Measurements from ENCODE around the gene KCNJ10.
A peak's percentile ranks its signal among the peaks of the same experiment; 100 is the strongest.
"Not testable (repeated sequence)": the region's sequence is repeated elsewhere in the genome, so short reads cannot be mapped to it uniquely, and the experiment has no call there.

The KCNJ10 gene

DNA sequence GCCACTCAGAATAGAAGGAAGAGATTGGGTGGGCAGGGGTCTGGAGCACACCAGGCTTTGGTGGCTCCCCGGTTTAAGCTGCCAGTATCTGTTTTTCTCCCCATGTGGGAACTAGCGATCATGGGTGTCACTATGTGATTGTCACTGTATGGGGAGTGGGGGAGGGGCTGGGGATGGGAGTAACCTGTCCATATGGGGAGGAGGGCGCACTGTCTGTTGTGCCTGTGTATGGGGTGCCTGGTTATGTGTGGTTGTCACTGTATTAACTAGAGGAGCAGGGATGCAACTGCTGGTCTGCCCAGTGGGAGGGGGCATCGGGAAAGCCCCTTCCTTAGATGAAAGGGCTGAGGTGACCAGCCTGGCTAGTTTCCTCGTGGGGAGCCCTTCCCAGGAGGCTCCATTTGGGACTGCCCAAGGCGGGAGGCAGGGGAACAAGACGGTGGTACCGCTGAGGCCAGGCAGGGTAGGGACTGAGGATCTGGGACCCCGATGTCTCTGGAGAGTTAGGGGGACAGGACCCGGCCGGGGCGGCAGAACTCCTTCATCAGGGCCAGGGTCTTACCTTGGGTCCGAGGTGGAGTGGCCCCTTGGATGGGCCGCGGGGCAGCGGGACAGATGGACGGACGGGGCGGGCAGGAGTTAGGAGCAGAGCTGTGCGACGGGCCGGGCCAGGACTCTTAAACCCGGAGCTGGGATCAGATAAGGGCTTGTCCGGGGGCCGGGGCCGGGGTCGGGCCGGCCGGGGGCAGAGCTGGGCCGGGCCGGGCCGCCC, at the start of gene KCNJ10:
Gene KCNJ10 (minus strand): TSS at position 701 of the 772 bp plus-strand sequence. CDS start 27,628 bp downstream, outside the sequence.
- no peak for DNase-seq (ENCODE audit: low spot score)

DNA sequence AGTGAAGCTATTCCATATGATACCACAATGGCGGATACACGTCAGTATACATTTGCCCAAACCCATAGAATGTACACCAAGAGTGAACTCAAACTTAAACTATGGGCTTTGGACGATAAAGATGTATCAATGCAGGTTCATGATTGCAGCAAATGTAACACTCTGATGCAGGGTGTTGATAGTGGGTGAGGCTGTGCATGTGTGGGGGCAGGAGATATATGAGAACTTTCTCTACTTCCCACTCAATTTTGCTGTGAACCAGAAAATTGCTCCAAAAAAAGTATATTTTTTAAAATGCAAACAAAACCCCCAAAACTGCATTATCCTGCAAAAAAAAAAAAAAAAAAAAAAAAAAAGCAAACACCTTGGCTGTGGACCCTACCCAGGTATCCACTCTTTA, 49.0 kb upstream of the KCNJ10 start:
- no peak for DNase-seq (ENCODE audit: low spot score)

DNA sequence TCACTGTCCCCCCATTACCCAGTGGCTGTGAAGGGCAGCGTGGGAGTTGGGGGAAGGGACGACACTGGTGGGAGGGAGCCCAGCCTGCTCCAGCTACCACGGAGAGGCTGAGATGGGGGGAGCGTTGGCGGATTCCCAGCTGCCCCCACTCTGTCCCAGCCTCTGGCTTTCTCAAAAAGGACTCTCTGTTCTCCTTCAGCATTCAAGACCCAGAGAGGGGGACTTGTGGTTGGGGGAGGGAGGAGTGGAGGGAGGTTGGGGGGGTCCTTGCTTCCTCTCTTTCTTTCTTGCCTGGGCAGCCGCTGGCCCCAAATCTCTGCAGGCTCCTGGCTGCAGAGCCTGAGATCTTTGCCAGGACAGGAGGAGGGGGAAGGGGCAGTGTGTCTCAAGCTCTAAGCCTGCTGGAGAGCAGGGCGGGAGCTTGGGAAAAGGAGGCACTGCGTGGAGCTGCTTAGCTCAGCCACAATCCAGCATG, 47.8 kb upstream of the KCNJ10 start:
- DNase-seq (ENCODE audit: low spot score): no peak

DNA sequence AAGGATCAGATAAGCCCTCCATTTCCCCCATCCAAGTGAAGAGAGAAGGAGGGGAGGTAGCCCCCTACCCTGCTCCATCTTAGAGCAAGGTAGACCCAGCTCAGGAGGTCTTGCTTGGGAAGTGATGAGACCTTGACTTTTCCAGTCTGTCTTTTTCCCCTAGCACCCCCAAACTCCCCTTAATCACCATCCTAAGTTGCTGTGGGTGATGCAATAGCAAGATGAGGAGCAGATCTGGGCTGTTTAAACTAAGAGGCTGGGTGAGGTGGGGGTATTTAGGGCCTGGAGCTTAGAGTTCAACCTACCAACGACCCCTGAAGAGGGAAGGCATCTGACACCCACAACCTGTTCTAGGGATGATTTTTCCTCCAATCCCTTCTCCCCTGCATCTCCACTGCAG, 47.3 kb upstream of the KCNJ10 start:
- DNase-seq (ENCODE audit: low spot score): no peak

DNA sequence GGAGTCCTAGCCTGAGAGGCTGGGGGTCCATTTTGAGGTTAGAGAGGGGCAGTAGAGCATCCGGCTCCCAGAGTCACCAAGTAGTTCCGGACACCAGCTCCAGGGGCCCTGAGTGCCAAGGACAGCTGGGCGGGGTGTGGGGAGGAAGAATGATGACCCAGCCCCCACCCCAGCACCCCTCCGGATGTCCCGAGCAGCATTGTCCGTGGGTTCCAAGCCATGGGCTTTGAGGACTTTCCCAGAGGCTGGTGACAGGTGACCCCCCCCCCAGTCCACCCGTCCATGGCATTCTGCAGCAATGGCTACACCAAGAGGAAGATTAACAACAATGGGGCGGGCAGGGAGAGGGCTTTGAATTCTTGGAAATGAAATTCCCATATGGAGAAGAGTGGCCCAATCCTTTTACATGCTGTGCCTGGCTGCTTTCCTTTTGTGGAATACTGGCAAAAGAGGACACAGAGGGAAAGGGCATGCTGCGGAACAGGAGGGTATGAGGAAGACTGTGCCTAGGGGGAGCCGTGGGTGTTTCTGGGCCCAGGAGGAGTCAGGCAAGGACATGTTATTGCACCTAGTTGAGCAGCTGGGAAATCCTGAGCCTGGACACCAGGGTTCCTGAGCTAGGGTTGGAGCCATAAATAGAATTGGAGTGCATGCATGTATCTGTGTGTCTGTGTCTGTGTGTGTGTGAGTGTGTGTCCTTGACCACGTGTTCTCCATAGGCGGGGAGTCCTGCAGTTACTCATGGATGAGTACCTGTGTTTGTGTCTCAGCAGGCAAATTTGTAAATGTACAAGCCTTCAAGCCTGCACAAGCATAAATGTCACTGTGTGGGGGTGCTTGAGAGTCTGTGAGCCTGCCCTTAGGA, 46.6 kb upstream of the KCNJ10 start:
- DNase-seq (ENCODE audit: low spot score): no peak

DNA sequence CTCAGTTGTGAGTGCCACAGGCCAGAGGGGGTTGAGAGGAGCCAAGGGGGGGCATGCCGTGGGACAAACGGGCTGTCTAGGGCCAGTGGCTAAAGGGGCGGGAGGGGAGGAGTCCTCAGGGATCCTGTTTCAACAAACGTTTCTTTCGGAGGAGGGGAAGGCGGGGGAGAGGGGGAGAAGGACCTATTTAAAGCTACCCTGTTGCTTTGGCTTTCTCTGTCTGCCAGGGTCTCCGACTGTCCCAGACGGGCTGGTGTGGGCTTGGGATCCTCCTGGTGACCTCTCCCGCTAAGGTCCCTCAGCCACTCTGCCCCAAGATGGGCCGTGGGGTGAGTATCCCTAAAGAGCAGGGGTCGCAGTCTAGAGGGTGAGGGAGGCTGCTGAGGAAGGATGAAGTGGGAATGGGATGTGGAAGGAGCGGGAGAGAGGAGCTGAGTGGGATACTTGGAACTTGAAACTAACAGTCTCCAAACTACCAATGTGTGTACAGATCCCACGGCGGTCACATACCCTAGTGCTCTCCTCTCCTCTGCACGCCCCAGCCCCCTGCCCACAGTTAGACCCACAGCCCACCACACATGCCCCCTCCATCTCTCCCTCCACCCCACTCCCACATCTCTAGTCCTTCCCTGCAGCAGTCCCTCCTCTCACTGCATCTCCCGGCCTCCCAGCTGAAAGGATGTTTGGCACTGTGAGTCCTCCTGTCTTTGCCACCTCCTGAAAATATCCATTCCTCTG, 45.8 kb upstream of the KCNJ10 start, which contains the start of gene ATP1A2:
Gene ATP1A2 (plus strand): TSS at position 215 of the 738 bp plus-strand sequence. CDS start 103 bp downstream, at position 318.
- no peak for DNase-seq (ENCODE audit: low spot score)

DNA sequence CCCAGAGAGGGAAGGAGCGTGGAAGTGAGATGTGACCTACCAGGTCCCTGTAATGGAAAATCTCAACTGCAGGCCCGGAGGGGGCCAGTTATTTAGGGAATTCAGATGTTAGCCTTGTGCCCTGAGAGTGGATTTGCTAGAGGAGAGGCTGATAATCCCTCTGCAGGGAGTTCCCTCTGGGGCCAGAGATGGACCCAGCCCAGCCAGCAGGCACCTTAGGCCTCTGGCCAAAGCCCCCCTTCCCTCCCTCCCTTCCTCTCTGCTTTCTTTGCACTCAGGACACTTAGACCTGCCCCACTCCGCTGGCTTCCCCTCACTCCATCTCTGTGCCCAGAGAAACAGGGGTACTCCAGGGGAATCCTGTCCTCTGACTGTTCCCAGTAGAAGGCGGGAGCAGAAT, 44.1 kb upstream of the KCNJ10 start:
- no peak for DNase-seq (ENCODE audit: low spot score)

DNA sequence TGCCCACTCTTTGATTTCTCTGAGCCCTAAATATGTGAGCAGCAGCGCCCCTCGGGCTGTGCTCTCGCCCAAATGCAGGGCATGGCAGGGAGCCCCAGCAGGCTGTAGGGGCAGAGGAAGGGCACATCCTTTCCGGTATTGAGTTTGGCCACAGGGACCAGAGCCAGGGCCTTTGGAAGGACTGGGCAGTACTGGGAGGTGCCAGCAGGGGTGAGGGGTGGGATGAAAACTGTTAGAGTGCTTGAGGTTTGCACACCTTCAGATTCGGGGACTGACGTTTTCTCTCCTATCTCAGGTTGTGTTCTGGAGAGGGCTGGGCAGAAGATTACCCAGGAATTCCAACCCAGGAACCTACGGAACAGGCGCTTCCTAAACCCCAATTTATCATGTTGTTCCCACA, 43.4 kb upstream of the KCNJ10 start:
- no peak for DNase-seq (ENCODE audit: low spot score)

DNA sequence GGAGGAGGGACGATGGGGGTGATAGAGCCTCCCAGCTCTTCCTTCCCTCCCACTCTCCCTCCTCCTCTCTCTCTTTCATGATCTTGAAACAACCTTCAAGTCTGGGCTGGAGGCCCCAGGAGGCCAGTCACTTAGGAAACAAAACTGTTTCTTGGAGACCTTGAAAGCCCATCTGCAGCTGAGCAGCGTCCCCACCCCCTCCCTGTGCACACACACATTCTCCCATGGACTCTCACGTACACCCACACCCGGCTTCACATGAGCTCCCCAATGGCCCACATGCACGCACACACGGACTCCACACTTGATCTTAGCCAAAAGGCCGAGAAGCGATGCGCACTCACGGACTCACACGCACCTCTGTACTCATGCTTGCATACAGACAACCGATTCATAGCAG, 42.4 kb upstream of the KCNJ10 start:
- no peak for DNase-seq (ENCODE audit: low spot score)

DNA sequence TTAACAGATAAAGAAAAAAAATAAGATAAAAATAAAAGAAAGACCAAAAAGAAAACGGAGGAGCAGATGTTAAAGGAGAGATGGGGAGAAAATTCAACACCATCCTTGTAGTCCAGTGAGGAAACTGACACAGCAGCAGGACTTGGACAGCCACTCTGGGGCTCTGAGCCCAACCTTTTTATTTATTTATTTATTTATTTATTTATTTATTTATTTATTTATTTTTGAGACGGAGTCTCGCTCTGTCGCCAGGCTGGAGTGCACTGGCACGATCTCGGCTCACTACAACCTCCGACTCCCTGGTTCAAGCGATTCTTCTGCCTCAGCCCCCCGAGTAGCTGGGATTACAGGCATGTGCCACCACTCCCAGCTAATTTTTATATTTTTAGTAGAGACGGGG, 41.5 kb upstream of the KCNJ10 start:
- DNase-seq (ENCODE audit: low spot score): not testable (repeated sequence)

DNA sequence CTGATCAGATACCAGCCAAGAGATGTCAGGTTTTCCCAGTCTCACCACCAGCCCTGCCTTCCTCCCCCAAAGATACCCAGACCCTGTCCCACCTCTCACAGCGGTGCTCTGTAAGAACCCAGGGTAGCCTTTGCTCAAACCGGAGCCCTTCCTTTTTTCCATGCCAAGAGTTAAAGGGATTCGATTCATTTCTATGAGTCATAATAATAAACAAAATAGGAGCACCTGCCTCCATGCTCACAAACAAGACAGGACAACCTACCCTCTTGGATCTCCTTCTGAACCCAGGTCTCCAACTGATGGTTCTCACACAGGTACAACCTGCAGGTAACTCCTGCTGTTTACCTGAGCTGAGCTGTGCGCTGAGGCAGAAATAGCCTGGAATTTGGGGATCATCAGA, 39.7 kb upstream of the KCNJ10 start:
- no peak for DNase-seq (ENCODE audit: low spot score)

DNA sequence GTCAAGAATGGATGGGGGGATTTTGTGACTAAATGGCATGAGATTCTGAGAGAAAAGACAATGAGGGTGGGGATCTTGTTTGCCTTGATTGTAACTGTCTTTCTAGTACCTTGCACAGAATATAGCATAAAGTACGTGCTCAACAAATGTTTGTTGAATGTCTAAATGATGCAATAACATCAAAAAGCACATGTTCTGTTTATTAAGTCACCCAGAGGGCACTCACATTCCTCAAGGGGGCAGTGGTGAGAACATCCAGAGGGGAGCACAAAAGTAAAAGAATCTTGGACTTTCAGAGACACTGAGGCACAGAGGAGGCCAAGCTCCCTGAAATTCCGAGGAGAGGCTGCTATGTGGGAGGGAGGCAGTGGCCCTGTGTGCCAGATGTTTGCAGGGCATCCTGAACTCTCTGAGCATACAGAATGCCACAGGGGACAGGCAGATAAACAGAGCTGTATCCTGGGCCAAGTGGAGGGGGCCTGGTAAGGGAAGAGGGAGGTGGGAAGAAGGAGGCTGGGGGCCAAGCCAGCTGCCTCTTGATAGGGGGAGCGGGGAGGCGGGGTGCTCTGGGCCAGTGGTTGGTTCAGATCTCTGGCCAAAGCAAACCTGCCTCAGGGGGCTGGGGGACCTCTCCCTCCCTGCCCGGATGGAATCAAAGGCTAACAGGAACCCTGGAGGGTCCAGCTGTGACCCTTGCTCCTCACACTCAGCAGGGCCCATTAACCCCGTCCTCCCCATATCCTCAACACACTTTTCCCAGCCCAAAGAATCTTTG, 39.1 kb upstream of the KCNJ10 start:
- no peak for DNase-seq (ENCODE audit: low spot score)

DNA sequence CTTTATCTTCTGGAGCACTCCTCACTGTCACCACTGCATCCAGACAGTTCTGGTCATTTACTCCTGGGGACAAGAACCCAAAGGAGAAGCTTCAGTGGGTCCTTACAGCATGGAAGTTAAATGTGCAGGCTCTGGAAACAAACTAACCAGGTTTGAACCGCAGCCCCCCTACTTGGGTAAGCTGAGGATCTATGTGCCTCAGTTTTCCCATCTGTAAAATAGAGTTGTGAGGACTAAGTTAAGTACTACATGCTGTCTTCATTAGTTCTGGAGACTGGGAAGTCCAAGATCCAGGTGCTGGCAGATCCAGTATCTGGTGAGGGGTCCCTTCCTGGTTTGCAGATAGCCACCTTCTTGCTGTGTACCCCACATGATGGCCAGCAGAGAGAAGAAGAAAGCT, 37.6 kb upstream of the KCNJ10 start:
- DNase-seq (ENCODE audit: low spot score): no peak

DNA sequence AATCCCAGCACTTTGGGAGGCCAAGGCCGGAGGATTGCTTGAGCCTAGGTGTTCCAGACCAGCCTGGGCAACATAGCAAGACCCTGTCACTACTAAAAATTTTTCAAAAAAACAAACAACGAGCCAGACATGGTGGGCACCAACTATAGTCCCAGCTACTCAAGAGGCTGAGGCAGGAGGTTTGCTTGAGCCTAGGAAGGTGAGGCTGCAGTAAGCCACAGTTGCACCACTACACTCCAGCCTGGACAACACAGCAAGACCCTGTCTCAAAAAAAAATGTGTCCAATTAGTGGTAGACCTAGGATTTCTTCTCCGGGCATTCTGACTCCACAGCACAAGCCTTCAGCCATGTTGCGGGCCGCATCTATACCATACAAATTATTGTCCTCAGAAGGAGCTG, 35.2 kb upstream of the KCNJ10 start:
- no peak for DNase-seq (ENCODE audit: low spot score)

DNA sequence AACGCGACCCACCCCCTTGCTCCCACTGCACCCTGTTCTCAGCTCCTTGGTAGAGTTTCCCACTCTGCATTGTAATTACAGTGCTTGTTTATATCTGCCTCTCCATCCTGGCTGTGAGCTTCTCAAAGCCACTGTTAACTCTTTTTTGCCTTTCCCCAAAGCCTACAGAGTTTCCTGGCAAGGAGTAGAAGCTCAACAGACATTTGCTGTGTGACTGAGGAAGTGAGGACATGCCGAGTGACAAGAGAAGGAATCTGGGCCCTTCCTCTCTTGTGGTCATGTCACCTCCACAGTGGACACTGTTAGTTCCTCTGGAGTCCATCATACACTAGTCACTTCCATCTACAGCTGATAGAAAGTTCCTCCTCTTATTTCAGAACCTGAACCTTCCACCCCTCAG, 34.5 kb upstream of the KCNJ10 start:
- no peak for DNase-seq (ENCODE audit: low spot score)

DNA sequence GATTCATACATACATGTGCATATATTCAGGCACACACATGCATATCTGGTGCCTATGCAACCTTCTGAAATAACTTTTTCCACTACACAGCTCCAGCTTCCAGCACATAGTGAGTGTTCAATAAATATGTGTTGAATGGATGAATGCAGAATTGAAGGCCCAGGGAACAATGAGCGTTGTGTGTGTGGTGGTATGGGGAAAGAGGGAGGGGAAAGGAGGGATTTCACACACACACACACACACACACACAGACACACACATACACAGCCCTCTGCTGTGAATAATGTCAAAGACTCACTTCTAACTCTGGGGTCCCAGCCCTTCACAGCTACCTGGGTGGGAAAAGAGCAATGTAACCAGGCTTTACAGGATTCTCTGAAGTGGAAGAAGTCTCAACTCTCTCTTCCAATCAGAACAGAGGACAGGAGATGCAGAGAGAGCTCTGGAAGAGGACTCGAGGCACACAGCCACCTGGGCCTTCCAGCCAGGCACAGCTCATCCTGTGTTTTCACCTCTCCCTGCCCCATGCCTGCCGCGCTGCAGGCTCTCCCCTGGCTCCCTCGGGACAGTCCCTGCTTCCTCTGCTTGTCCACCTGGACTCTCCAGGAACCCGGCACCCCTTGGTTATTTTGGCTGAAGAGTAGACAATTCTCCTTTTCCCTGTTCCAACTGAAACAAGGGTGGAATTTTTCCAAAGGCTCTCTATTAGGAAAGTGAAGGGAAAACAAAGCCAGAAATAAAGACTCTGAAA, 33.9 kb upstream of the KCNJ10 start:
- DNase-seq (ENCODE audit: low spot score): no peak

DNA sequence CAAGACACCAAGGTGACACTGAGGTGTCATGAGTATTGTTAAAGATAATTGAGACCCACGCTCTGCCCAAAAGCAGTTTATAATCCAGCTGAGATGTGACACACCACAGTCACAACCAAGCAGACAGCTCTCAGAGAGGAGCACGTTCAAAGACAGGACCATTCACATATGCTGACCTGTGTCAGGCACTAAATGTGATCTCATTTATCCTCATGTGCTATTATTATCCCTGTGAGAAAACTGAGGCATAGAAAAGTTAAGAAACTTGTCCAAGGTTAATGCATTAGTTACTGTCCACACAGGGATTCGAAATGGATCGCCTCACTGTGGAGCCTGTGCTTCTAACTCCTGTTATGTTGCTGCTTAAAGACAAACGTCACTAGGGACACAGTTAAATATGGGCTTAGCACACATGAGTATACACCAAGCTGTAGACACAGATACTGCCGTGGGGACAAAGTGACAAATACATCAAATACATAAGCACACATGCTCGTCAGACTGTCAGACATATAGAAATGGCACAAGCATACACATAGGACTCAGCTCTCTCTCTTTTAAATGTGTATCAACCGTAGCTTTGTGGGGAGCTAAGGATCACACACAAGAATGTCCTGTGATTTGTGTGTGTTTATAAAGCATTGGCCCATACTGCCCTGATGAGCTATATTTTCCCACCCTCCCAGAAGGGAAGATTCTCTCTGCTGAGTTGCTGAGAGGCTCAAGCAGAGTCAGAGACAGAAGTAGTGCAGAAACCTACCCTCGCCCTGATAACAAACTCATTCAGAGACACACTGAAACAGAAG, 32.0 kb upstream of the KCNJ10 start:
- DNase-seq (ENCODE audit: low spot score): no peak

DNA sequence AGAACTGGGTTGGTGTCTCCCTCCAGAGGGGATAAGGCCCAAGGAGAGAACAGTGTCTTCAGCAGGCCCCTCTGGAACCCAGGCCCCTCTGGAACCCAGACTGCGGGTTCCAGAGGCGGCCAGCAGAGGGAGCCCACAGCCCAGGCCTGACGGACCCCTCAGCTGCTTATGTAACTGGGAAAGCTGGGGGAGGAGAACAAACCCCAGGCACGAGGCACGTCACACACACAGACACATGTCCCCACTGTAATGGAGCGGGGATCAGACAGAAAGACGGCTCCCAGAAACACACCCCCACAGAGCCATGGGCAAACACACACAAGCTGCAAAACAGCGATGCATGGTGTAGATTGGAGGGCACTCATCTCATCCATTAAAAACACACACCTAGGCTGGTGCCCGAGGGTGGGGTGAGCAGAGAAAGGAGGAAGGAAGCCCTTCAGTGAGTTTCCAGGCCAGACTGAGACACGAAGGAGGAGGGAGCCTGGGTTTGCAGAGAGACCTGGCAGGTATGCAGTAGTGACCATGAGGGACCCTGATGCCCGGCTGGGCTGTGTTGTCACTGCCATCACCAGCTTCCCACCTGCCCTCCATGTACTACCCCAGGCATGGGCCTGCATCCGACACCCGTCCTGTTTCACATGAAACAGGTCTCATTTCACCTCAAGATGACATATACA, 31.2 kb upstream of the KCNJ10 start:
- peak; percentile 52 for DNase-seq (ENCODE audit: low spot score)

DNA sequence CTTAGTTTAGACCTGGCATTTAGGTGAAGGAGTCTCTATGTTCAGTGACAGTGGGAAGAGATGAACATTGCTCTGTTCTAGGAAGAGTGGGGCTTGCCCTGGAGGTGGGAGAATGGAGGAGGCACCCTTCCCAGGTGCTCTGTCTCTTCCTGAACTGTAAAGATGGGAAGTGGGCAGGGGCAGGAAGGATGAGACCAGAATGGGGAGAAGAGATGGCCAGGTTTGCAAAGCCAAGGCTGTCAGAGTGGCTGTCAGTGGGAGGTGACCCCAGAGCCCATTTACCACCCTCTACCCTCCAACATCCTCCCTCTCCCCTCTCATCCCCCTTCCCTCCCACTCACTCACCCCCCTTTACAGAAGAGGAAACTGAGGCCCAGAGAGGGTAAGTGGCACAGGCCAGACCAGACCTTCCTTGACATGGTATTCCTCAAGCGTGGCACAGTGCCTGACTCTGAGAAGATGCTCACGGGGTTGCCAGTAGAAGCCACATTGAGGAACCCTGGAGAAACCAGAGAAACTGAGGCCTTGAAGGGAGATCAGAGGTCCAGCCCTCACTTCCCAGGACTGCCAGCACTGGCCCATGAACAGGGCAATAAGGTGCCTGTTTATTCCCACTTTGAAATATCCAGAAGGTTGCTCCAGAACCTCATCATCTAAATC, 29.9 kb upstream of the KCNJ10 start:
- no peak for DNase-seq (ENCODE audit: low spot score)
